H1 (cell line): ENCODE measurements around the gene KIAA0513. TPM values are rescaled to one million over a fixed set of nuclear protein-coding genes. Genes with fewer than 3 reads are reported as not detected.
A peak's percentile ranks its signal among the peaks of the same experiment; 100 is the strongest.

Experiments used
- CTCF ChIA-PET: fragments of 300-600 bp; sonication (Branson Sonifier 250); formaldehyde crosslinking; loops from one replicate; lab custom pipeline; 2021; ENCODE audit not compliant: partially characterized antibody; lab: Charles Lee
- POLR2A ChIA-PET: fragments of 300-600 bp; sonication (Branson Sonifier 250); formaldehyde crosslinking; loops from one replicate; lab custom pipeline; 2021; ENCODE audit warnings: inconsistent platforms; ENCODE audit not compliant: partially characterized antibody; lab: Charles Lee
- DNase-seq, 2 experiments: peaks; one replicate each; pipeline versions ENCODE4 v3.0.0 to v3.0.0-alpha.2; 2010 to 2022; ENCODE audit warnings: low spot score in 2 of 2, low read depth in 1 of 2, mixed read lengths in 1 of 2
- FAIRE-seq: peaks from 2 replicates; lab custom pipeline; 2011; peaks lifted over from hg19 to GRCh38; lab: Jason Lieb, UNC
- H2AFZ ChIP-seq: 2 replicates; pipeline ENCODE4 v1.8.1; 2012; ENCODE audit warnings: low read length, inconsistent platforms
- H2AK5ac ChIP-seq: 2 replicates; pipeline ENCODE4 v1.6.1; 2013; ENCODE audit warnings: low read depth, low read length
- H2BK120ac ChIP-seq: replicated peaks from 2 replicates; pipeline ENCODE3; 2013; ENCODE audit warnings: low read depth, low read length, inconsistent platforms
- H2BK12ac ChIP-seq: 2 replicates; pipeline ENCODE4 v1.6.1; 2013; ENCODE audit warnings: low read depth, low read length
- H2BK15ac ChIP-seq: 2 replicates; pipeline ENCODE4 v1.6.1; 2013; ENCODE audit warnings: low read length
- H2BK20ac ChIP-seq: 2 replicates; pipeline ENCODE4 v1.6.1; 2013; ENCODE audit warnings: low read length
- H2BK5ac ChIP-seq: 2 replicates; pipeline ENCODE4 v1.6.1; 2013; ENCODE audit warnings: low read depth, low read length
- H3K14ac ChIP-seq: 2 replicates; pipeline ENCODE4 v1.6.1; 2013; ENCODE audit warnings: inconsistent platforms; ENCODE audit not compliant: insufficient read length
- H3K18ac ChIP-seq: 2 replicates; pipeline ENCODE4 v1.6.1; 2013; ENCODE audit warnings: low read length; ENCODE audit errors: extremely low read depth
- H3K23ac ChIP-seq: 2 replicates; pipeline ENCODE4 v1.6.1; 2013; ENCODE audit warnings: inconsistent platforms; ENCODE audit not compliant: insufficient read length
- H3K23me2 ChIP-seq: 2 replicates; pipeline ENCODE4 v1.6.1; 2013; ENCODE audit warnings: low read depth, low read length
- H3K27ac ChIP-seq: 2 replicates; pipeline ENCODE4 v1.6.1; 2011; ENCODE audit warnings: low read depth, low read length, inconsistent platforms
- H3K27me3 ChIP-seq, 4 experiments: replicated peaks in 1 of 4; 1 replicate in 1 of 4; 2 replicates in 3 of 4; pipeline versions ENCODE4 v1.6.1 to v1.8.1; 2011 to 2013; ENCODE audit warnings: low read length in 3 of 4, mild to moderate bottlenecking in 3 of 4, inconsistent platforms in 2 of 4, mixed read lengths in 2 of 4, moderate library complexity in 1 of 4; ENCODE audit not compliant: control insufficient read depth in 3 of 4, insufficient read depth in 3 of 4; ENCODE audit errors: extremely low read depth in 1 of 4
- H3K36me3 ChIP-seq, 4 experiments: 2 replicates each; pipeline versions ENCODE4 v1.6.1 to v1.8.1; 2011 to 2013; ENCODE audit warnings: mild to moderate bottlenecking in 4 of 4, low read length in 3 of 4, moderate library complexity in 2 of 4, control low read depth in 1 of 4, inconsistent platforms in 1 of 4; ENCODE audit not compliant: insufficient read depth in 4 of 4, control insufficient read depth in 2 of 4
- H3K4ac ChIP-seq: replicated peaks from 2 replicates; pipeline ENCODE3; 2013; ENCODE audit warnings: low read length, low read depth, mixed read lengths, inconsistent platforms; ENCODE audit not compliant: insufficient read length
- H3K4me1 ChIP-seq, 4 experiments: replicated peaks in 1 of 4; 1 replicate in 1 of 4; 2 replicates in 3 of 4; pipeline versions ENCODE4 v1.6.1 to v1.8.1; 2011 to 2013; ENCODE audit warnings: low read length in 3 of 4, inconsistent platforms in 2 of 4, mixed read lengths in 1 of 4; ENCODE audit not compliant: insufficient read depth in 4 of 4, control insufficient read depth in 3 of 4
- H3K4me2 ChIP-seq, 2 experiments: 2 replicates each; pipeline versions ENCODE4 v1.6.1 to v1.8.1; 2011 to 2013; ENCODE audit warnings: low read depth in 2 of 2, low read length in 2 of 2, control low read depth in 1 of 2, inconsistent platforms in 1 of 2, mild to moderate bottlenecking in 1 of 2; ENCODE audit not compliant: insufficient read depth in 1 of 2
- H3K4me3 ChIP-seq, 4 experiments: fragments of 200-600, 300-600 bp in 1 of 4; sonication (generic), shearing (Covaris generic), sonication (Bioruptor Twin) in 1 of 4; 2 replicates each; pipeline versions ENCODE4 v1.5.1 to v1.8.1; 2011 to 2016; ENCODE audit warnings: low read length in 4 of 4, low read depth in 3 of 4, control low read depth in 2 of 4, inconsistent platforms in 2 of 4, mild to moderate bottlenecking in 2 of 4, mixed read lengths in 1 of 4, moderate library complexity in 1 of 4; ENCODE audit not compliant: insufficient read depth in 2 of 4; ENCODE audit errors: extremely low read depth in 1 of 4
- H3K56ac ChIP-seq: replicated peaks from 2 replicates; pipeline ENCODE3; 2013; ENCODE audit warnings: low read depth, mild to moderate bottlenecking, mixed read lengths, low read length, inconsistent platforms; ENCODE audit not compliant: insufficient read length
- H3K79me1 ChIP-seq: 2 replicates; pipeline ENCODE4 v1.6.1; 2013; ENCODE audit warnings: low read depth, low read length, control low read depth
- H3K79me2 ChIP-seq, 2 experiments: 2 replicates each; pipeline versions ENCODE4 v1.6.1 to v1.8.1; 2012 to 2013; ENCODE audit warnings: low read length in 2 of 2, mild to moderate bottlenecking in 2 of 2, inconsistent platforms in 1 of 2; ENCODE audit not compliant: insufficient read depth in 2 of 2, control insufficient read depth in 1 of 2
- H3K9ac ChIP-seq, 4 experiments: replicated peaks in 1 of 4; 1 replicate in 1 of 4; 2 replicates in 3 of 4; pipeline versions ENCODE4 v1.6.1 to v1.8.1; 2011 to 2013; ENCODE audit warnings: low read depth in 3 of 4, low read length in 3 of 4, control low read depth in 2 of 4, mild to moderate bottlenecking in 2 of 4, moderate library complexity in 2 of 4, inconsistent platforms in 1 of 4; ENCODE audit errors: extremely low read depth in 1 of 4
- H3K9me3 ChIP-seq, 2 experiments: 2 replicates each; pipeline versions ENCODE4 v1.6.1 to v1.8.1; 2012 to 2013; ENCODE audit warnings: mild to moderate bottlenecking in 2 of 2, moderate library complexity in 2 of 2, control low read depth in 1 of 2, inconsistent platforms in 1 of 2, low read depth in 1 of 2, low read length in 1 of 2, mixed read lengths in 1 of 2; ENCODE audit not compliant: insufficient read depth in 2 of 2
- H4K20me1 ChIP-seq, 2 experiments: replicated peaks in 1 of 2; 2 replicates each; pipeline versions ENCODE3 to v1.8.1; 2011 to 2013; ENCODE audit warnings: inconsistent platforms in 2 of 2, low read length in 2 of 2, mild to moderate bottlenecking in 1 of 2; ENCODE audit not compliant: insufficient read depth in 2 of 2, control insufficient read depth in 1 of 2
- H4K5ac ChIP-seq: 2 replicates; pipeline ENCODE4 v1.6.1; 2013; ENCODE audit warnings: low read length, low read depth, mixed read lengths, inconsistent platforms; ENCODE audit not compliant: insufficient read length
- H4K8ac ChIP-seq: 2 replicates; pipeline ENCODE4 v1.8.0; 2013; ENCODE audit warnings: mild to moderate bottlenecking, moderate library complexity, low read length, inconsistent platforms; ENCODE audit not compliant: insufficient read depth; ENCODE audit errors: extremely low read depth
- H4K91ac ChIP-seq: replicated peaks from 2 replicates; pipeline ENCODE3; 2013; ENCODE audit warnings: low read length, mixed read lengths, inconsistent platforms; ENCODE audit not compliant: insufficient read length
- ATF3 ChIP-seq: IDR thresholded peaks from 2 replicates; pipeline ENCODE4 v1.6.1; 2011; ENCODE audit warnings: low read depth, mild to moderate bottlenecking, low read length; ENCODE audit not compliant: insufficient read depth
- HDAC2 ChIP-seq, 2 experiments: fragments of 300-600 bp in 1 of 2; sonication (generic) in 1 of 2; IDR thresholded peaks; 2 replicates each; pipeline ENCODE4 v1.6.1; 2011 to 2012; ENCODE audit warnings: low read depth in 2 of 2, low read length in 2 of 2, mild to moderate bottlenecking in 2 of 2, moderate library complexity in 2 of 2, borderline replicate concordance in 1 of 2, inconsistent platforms in 1 of 2
- KDM4A ChIP-seq: IDR thresholded peaks from one replicate; pipeline ENCODE4 v1.7.1; 2012; ENCODE audit warnings: low read depth, mild to moderate bottlenecking, moderate library complexity, low read length, inconsistent platforms; ENCODE audit not compliant: severe bottlenecking
- POLR2A ChIP-seq, 2 experiments: IDR thresholded peaks; 1 replicate in 1 of 2; 2 replicates in 1 of 2; pipeline ENCODE4 v1.6.1; 2011; ENCODE audit warnings: low read depth in 2 of 2, low read length in 2 of 2, mild to moderate bottlenecking in 2 of 2; ENCODE audit errors: control extremely low read depth in 1 of 2
- SIX5 ChIP-seq: IDR thresholded peaks from 2 replicates; pipeline ENCODE4 v1.6.1; 2011; ENCODE audit warnings: mild to moderate bottlenecking, low read depth, low read length
- SUZ12 ChIP-seq: fragments of 200-600 bp; sonication (generic); IDR thresholded peaks from 2 replicates; pipeline ENCODE4 v1.6.1; 2012; ENCODE audit warnings: mild to moderate bottlenecking, inconsistent platforms, low read length, moderate library complexity, mixed read lengths
- TAF1 ChIP-seq: IDR thresholded peaks from 2 replicates; pipeline ENCODE4 v1.6.1; 2011; ENCODE audit warnings: mild to moderate bottlenecking, low read depth, low read length
- WGBS, 2 experiments: shearing (Covaris generic) in 1 of 2; methylation state at CpG; one replicate each; pipeline versions ENCODE4 v1.1.6 to v1.1.7; 2013 to 2015; ENCODE audit warnings: low lambda C conversion rate in 2 of 2, mixed read lengths in 2 of 2, inconsistent platforms in 1 of 2, low coverage in 1 of 2, missing lambda C conversion rate in 1 of 2; ENCODE audit not compliant: insufficient replicate concordance in 2 of 2, insufficient coverage in 1 of 2, insufficient read length in 1 of 2; ENCODE audit errors: extremely low coverage in 1 of 2, missing lambda C conversion rate in 1 of 2; 5-methylcytosine and 5-hydroxymethylcytosine counted together
- polyA plus RNA-seq, 7 experiments: library from polyadenylated mRNA; depleted of rRNA in 3 of 7; stranded (reverse) in 5 of 7; unstranded in 2 of 7; fragments of >200 nt in 5 of 7; fragments of 200-250 nt in 2 of 7; gene quantifications; 1 replicate in 5 of 7; 2 replicates in 1 of 7; 4 replicates in 1 of 7; pipeline versions ENCODE4 v1.2.1 to v1.2.3, GENCODE V29; 2011 to 2013; ENCODE audit warnings: missing spikeins in 2 of 7, mixed read lengths in 2 of 7
- total RNA-seq: library from RNA; stranded (reverse); fragmentation: NEBNext Ultra II Directional; extraction: Animal tissue kit (Norgen Biotek cat#: 25700); gene quantifications from 2 replicates; pipeline ENCODE4 v1.2.1, GENCODE V29; 2021

KIAA0513 gene
- total and polyA plus RNA-seq, 2 of the 8 experiments (the other 6 are each of a cell fraction or from before 2014, with no cell fraction given): 2.1 to 6.1 TPM

- Histone ChIP-seq H3K4ac (no peak overlapping the region), H4K5ac (no peak overlapping the region), H3K79me2 (no peaks in the 10 kb centered on the region), H2BK120ac (no peak overlapping the region), H3K9me3 (no peaks in the 10 kb centered on the region), H3K56ac (no peak overlapping the region), H2AK5ac (peak overlapping the region; percentile 60; the same call in 1 of the 2 replicates), H4K20me1 (peaks cover 0 to 2% of the 10 kb centered on the region in 2 experiments), H3K23ac (no peak overlapping the region), H3K9ac (no peak overlapping the region), H3K36me3 (no peaks in the 10 kb centered on the region), H2BK12ac (peak overlapping the region; percentile 50; the same call in 1 of the 2 replicates), H3K4me2 (0 out of 4 replicates have a peak overlapping the region, but pooled peaks of 1 of the 2 experiments have one; percentile 16), H3K27ac (no peak overlapping the region), H4K8ac (no peak overlapping the region), H3K14ac (no peak overlapping the region), H3K23me2 (no peaks in the 10 kb centered on the region; the same call in 1 of the 2 replicates), H3K27me3 (no peaks in the 10 kb centered on the region; a peak in 1 of 7 replicates), H2BK20ac (no peak overlapping the region), H3K4me3 (no peak overlapping the region), H2AFZ (no peak overlapping the region), H3K79me1 (no peaks in the 10 kb centered on the region), H2BK15ac (0 out of 2 replicates have a peak overlapping the region, but pooled peaks have one; percentile 83), H3K18ac (no peak overlapping the region), H2BK5ac (no peak overlapping the region), H4K91ac (no peak overlapping the region), H3K4me1 (peaks cover 4 to 12% (median 7%) of the 10 kb centered on the region in 4 experiments)
- ChIA-PET POLR2A (no interaction called here), CTCF (interaction anchor here (0.9 to 1.6 kb wide), 6 partner anchors 19 to 53 kb away, joined by 3 to 5 read pairs (median 4); no protein-coding TSS in a partner anchor)
- FAIRE-seq (no peak), DNase-seq (no peak)
- 90% methylated on average over 8 of the region's 8 CpGs; no CpG with 5 or more reads in 1 of the 2 experiments for WGBS, 2 experiments
- TF ChIP-seq ATF3: no peak
- TF ChIP-seq TAF1: no peak
- TF ChIP-seq SIX5: no peak
- no peak for TF ChIP-seq SUZ12
- TF ChIP-seq KDM4A: no peak
- no peak for TF ChIP-seq POLR2A (IDR thresholded peaks at IDR 0.05; ENCODE audit: control extremely low read depth in 1 of 2, low read depth in 2 of 2, low read length in 2 of 2)
- TF ChIP-seq HDAC2 (IDR thresholded peaks at IDR 0.05; ENCODE audit: borderline replicate concordance in 1 of 2, low read depth in 2 of 2, low read length in 2 of 2): no peak
Observed at GRCh38 chr16:85061566-85061965, 34.0 kb downstream of the KIAA0513 start.
